WTC11 (cell line): ENCODE data around the gene STX3.
"Not testable (repeated sequence)": the region's sequence is repeated elsewhere in the genome, so short reads cannot be mapped to it uniquely, and the experiment has no call there.

ENCODE experiments used
- JUN ChIP-seq: sonication (generic); formaldehyde crosslinking; IDR thresholded peaks from 2 replicates; pipeline ENCODE4 v1.8.0; 2023; ENCODE audit warnings: mild to moderate bottlenecking, missing genetic modification reagents
- NR1H2 ChIP-seq: sonication (generic); formaldehyde crosslinking; IDR thresholded peaks from 2 replicates; pipeline ENCODE4 v1.9.0; 2021; ENCODE audit warnings: mild to moderate bottlenecking, moderate library complexity, missing genetic modification reagents
- ZNF232 ChIP-seq: sonication (generic); formaldehyde crosslinking; IDR thresholded peaks from 2 replicates; pipeline ENCODE4 v1.8.0; 2022; ENCODE audit warnings: mild to moderate bottlenecking, missing genetic modification reagents
- TF ChIP-seq, protein P1 (sequence below): sonication (generic); formaldehyde crosslinking; IDR thresholded peaks from 2 replicates; pipeline ENCODE4 v1.8.0; 2022; ENCODE audit warnings: mild to moderate bottlenecking, missing genetic modification reagents
- TF ChIP-seq, protein P2 (sequence below): sonication (generic); formaldehyde crosslinking; IDR thresholded peaks from 2 replicates; pipeline ENCODE4 v1.8.1; 2022; ENCODE audit warnings: low read depth, missing genetic modification reagents, borderline replicate concordance
- TF ChIP-seq, protein P3 (sequence below): fragments of 200-600 bp; IDR thresholded peaks from 2 replicates; pipeline ENCODE4 v1.8.0; 2022; ENCODE audit warnings: antibody characterized with exemption

DNA sequence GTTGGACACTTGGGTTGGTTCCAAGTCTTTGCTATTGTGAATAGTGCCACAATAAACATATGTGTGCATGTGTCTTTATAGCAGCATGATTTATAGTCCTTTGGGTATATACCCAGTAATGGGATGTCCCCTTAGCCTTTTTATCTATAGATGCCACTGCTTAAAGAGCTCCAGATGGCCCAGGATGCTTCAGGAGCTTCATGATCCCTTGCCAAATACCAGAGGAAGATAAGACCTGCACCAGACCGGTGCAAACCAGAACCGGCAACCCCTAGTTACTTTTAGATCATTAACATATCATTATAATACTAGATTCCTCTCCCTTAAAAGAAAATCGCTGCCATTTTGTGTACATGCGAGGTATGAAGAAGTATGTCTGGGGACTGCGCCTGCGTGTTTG is 93.3 kb downstream of the STX3 start:
- TF ChIP-seq NR1H2, ZNF232, JUN (CRISPR knock-in tag): not testable (repeated sequence)
- TF ChIP-seq, protein P1, sequence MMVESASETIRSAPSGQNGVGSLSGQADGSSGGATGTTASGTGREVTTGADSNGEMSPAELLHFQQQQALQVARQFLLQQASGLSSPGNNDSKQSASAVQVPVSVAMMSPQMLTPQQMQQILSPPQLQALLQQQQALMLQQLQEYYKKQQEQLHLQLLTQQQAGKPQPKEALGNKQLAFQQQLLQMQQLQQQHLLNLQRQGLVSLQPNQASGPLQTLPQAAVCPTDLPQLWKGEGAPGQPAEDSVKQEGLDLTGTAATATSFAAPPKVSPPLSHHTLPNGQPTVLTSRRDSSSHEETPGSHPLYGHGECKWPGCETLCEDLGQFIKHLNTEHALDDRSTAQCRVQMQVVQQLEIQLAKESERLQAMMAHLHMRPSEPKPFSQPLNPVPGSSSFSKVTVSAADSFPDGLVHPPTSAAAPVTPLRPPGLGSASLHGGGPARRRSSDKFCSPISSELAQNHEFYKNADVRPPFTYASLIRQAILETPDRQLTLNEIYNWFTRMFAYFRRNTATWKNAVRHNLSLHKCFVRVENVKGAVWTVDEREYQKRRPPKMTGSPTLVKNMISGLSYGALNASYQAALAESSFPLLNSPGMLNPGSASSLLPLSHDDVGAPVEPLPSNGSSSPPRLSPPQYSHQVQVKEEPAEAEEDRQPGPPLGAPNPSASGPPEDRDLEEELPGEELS (CRISPR knock-in tag) = not testable (repeated sequence)
- TF ChIP-seq, protein P2, sequence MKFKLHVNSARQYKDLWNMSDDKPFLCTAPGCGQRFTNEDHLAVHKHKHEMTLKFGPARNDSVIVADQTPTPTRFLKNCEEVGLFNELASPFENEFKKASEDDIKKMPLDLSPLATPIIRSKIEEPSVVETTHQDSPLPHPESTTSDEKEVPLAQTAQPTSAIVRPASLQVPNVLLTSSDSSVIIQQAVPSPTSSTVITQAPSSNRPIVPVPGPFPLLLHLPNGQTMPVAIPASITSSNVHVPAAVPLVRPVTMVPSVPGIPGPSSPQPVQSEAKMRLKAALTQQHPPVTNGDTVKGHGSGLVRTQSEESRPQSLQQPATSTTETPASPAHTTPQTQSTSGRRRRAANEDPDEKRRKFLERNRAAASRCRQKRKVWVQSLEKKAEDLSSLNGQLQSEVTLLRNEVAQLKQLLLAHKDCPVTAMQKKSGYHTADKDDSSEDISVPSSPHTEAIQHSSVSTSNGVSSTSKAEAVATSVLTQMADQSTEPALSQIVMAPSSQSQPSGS = not testable (repeated sequence)
- TF ChIP-seq, protein P3, sequence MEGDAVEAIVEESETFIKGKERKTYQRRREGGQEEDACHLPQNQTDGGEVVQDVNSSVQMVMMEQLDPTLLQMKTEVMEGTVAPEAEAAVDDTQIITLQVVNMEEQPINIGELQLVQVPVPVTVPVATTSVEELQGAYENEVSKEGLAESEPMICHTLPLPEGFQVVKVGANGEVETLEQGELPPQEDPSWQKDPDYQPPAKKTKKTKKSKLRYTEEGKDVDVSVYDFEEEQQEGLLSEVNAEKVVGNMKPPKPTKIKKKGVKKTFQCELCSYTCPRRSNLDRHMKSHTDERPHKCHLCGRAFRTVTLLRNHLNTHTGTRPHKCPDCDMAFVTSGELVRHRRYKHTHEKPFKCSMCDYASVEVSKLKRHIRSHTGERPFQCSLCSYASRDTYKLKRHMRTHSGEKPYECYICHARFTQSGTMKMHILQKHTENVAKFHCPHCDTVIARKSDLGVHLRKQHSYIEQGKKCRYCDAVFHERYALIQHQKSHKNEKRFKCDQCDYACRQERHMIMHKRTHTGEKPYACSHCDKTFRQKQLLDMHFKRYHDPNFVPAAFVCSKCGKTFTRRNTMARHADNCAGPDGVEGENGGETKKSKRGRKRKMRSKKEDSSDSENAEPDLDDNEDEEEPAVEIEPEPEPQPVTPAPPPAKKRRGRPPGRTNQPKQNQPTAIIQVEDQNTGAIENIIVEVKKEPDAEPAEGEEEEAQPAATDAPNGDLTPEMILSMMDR = not testable (repeated sequence)
